Measurements from ENCODE around the gene DSCAM. TPM values are rescaled to one million over a fixed set of nuclear protein-coding genes. Genes with fewer than 3 reads are reported as not detected.

Gene DSCAM
- polyA plus RNA-seq, 1 experiment, result not detected

GRCh38 chr21:40179166-40179565 lies 667.8 kb downstream of the DSCAM start:
- ChIA-PET CTCF (no interaction called here), POLR2A (no interaction called here)
- no peak overlapping the region for H3K27ac ChIP-seq (ENCODE audit: low read depth, low read length)
- no peak for TF ChIP-seq CTCF (IDR thresholded peaks at IDR 0.05; ENCODE audit: low read depth, low read length)
- H3K27me3 ChIP-seq (ENCODE audit: control insufficient read depth, insufficient read depth, low read length), result no peaks in the 10 kb centered on the region
- H3K4me3 ChIP-seq (ENCODE audit: low read depth, low read length), result no peak overlapping the region
- DNase-seq (ENCODE audit: low read depth, low spot score), result no peak
- peaks cover 59% of the 10 kb centered on the region for H3K9me3 ChIP-seq (ENCODE audit: control insufficient read depth, insufficient read depth, low read length)

- no peaks in the 10 kb centered on the region for H3K27me3 ChIP-seq (ENCODE audit: control insufficient read depth, insufficient read depth, low read length)
- TF ChIP-seq CTCF (IDR thresholded peaks at IDR 0.05; ENCODE audit: low read depth, low read length), result no peak
- no peak overlapping the region for H3K4me3 ChIP-seq (ENCODE audit: low read depth, low read length)
- no peak overlapping the region for H3K27ac ChIP-seq (ENCODE audit: low read depth, low read length)
- CTCF ChIA-PET, result no interaction called here
- DNase-seq (ENCODE audit: low read depth, low spot score), result no peak
- H3K9me3 ChIP-seq (ENCODE audit: control insufficient read depth, insufficient read depth, low read length), result peaks cover 62% of the 10 kb centered on the region
- POLR2A ChIA-PET, result no interaction called here
Observed at GRCh38 chr21:40178726-40179125, 668.2 kb downstream of the DSCAM start.

- no peak overlapping the region for H3K27ac ChIP-seq (ENCODE audit: low read depth, low read length)
- no peaks in the 10 kb centered on the region for H3K27me3 ChIP-seq (ENCODE audit: control insufficient read depth, insufficient read depth, low read length)
- TF ChIP-seq CTCF (IDR thresholded peaks at IDR 0.05; ENCODE audit: low read depth, low read length), result no peak
- DNase-seq (ENCODE audit: low read depth, low spot score), result no peak
- H3K4me3 ChIP-seq (ENCODE audit: low read depth, low read length), result no peak overlapping the region
- POLR2A ChIA-PET, result no interaction called here
- CTCF ChIA-PET, result no interaction called here
- peaks cover 61% of the 10 kb centered on the region for H3K9me3 ChIP-seq (ENCODE audit: control insufficient read depth, insufficient read depth, low read length)
Observed at GRCh38 chr21:40177979-40178378, 669.0 kb downstream of the DSCAM start.

GRCh38 chr21:40176724-40177123 lies 670.2 kb downstream of the DSCAM start:
- POLR2A ChIA-PET, result no interaction called here
- Histone ChIP-seq H3K4me3 (ENCODE audit: low read depth, low read length) (no peak overlapping the region), H3K9me3 (ENCODE audit: control insufficient read depth, insufficient read depth, low read length) (peaks cover 60% of the 10 kb centered on the region), H3K27me3 (ENCODE audit: control insufficient read depth, insufficient read depth, low read length) (no peaks in the 10 kb centered on the region), H3K27ac (ENCODE audit: low read depth, low read length) (no peak overlapping the region)
- CTCF ChIA-PET, result no interaction called here
- no peak for DNase-seq (ENCODE audit: low read depth, low spot score)
- TF ChIP-seq CTCF (IDR thresholded peaks at IDR 0.05; ENCODE audit: low read depth, low read length), result no peak

GRCh38 chr21:40173816-40174215 lies 673.1 kb downstream of the DSCAM start:
- Histone ChIP-seq H3K27me3 (ENCODE audit: control insufficient read depth, insufficient read depth, low read length) (no peaks in the 10 kb centered on the region), H3K4me3 (ENCODE audit: low read depth, low read length) (no peak overlapping the region), H3K27ac (ENCODE audit: low read depth, low read length) (no peak overlapping the region), H3K9me3 (ENCODE audit: control insufficient read depth, insufficient read depth, low read length) (peaks cover 66% of the 10 kb centered on the region)
- POLR2A ChIA-PET, result no interaction called here
- TF ChIP-seq CTCF (IDR thresholded peaks at IDR 0.05; ENCODE audit: low read depth, low read length), result no peak
- CTCF ChIA-PET, result no interaction called here
- DNase-seq (ENCODE audit: low read depth, low spot score), result no peak
